ENCODE measurements around the gene RFPL3. TPM values are rescaled to one million over a fixed set of nuclear protein-coding genes. Genes with fewer than 3 reads are reported as not detected.

RFPL3 gene
- polyA plus RNA-seq, 2 of the 4 experiments (the other 2 are of a cell fraction) = not detected

DNA sequence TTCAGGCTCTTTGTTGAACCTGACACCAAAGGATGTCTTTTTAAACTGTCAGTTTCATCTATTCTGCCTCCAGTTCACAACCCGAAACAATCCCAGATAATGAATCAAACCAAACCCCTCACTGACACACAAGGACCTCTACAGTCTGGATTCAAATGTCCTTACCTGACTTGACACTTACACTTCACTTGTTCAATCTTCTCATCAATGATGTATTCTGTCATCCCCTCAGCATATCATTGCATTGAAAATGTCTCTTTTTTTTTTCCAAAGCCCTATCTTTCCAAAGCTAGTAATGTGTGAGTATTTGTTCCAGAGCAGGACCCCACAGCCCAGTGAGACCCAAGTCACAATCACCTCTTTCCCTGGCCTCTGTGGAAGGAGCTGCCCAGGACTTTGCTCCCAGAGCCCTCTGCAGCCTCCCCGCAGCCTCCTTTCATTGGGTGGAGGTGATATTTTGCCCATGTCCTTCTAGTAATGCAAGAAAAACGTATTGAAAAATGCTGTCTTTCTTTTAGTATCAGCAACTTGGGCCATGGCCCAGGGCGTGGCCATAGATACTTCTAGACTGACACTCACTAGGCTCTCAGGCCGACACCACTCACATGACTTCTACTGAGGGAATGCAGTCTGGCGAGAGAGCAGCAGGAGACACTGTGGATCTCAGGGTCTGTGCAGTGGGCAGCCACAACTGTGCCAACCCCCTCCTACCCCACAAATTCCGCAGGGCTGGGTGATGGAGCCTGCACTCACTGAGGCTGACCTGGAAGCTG lies 18.2 kb downstream of the RFPL3 start:
- DNase-seq (ENCODE audit: low read depth in 1 of 2, low spot score in 1 of 2) (no peak), FAIRE-seq (no peak), ATAC-seq (no peak)
- ChIA-PET POLR2A (no interaction called here), CTCF (no interaction called here)
- H3K4me2 ChIP-seq = no peak overlapping the region
- no peak overlapping the region for H3K4me3 ChIP-seq
- no peak overlapping the region for H3K27ac ChIP-seq
- TF ChIP-seq RNF2 (IDR thresholded peaks at IDR 0.05; ENCODE audit: borderline replicate concordance, low read depth) (no peak), ZC3H11A (IDR thresholded peaks at IDR 0.05) (no peak), HOXB5 (CRISPR knock-in tag; IDR thresholded peaks at IDR 0.05) (no peak), RAD21 (conservative IDR thresholded peaks at IDR 0.05 in 1 of 2, IDR thresholded peaks at IDR 0.05 in 1 of 2) (no peak), HOXB13 (CRISPR knock-in tag; IDR thresholded peaks at IDR 0.05; ENCODE audit: low read depth) (no peak), HOXA7 (CRISPR knock-in tag; IDR thresholded peaks at IDR 0.05) (no peak)
- H3K4me1 ChIP-seq = no peaks in the 10 kb centered on the region
- 67% methylated on average over 7 of the region's 7 CpGs for WGBS (ENCODE audit: missing lambda C conversion rate)
- H3K9me3 ChIP-seq = no peaks in the 10 kb centered on the region

DNA sequence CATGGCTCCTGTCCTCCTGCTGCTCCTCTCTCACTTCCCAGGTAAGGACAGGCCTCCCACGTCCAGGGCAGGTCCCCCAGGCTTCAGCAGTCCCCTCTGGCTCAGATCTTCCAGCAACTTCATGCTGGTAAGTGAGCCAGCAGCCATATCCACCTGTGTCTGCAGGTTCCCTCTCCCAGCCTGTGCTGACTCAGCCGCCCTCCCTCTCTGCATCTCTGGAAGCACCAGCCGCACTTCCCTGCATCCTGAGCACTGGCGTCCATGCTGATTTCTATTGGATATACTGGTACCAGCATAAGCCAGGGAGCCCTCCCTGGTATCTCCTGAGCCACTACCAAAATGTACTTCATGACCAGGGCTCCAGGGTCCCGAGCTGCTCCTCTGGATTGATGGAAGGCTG lies 19.0 kb downstream of the RFPL3 start:
- ATAC-seq (no peak), FAIRE-seq (no peak), DNase-seq (ENCODE audit: low read depth in 1 of 2, low spot score in 1 of 2) (no peak)
- ChIA-PET POLR2A (no interaction called here), CTCF (no interaction called here)
- TF ChIP-seq ZFP36 (IDR thresholded peaks at IDR 0.05; ENCODE audit: borderline replicate concordance, partially characterized antibody) (no peak), HDAC2 (IDR thresholded peaks at IDR 0.05) (no peak), MAZ (IDR thresholded peaks at IDR 0.05; ENCODE audit: borderline replicate concordance, low read depth, low read length) (no peak), CEBPB (IDR thresholded peaks at IDR 0.05) (no peak), JUN (IDR thresholded peaks at IDR 0.05) (no peak), EP300 (IDR thresholded peaks at IDR 0.05) (no peak), EHMT2 (IDR thresholded peaks at IDR 0.05; ENCODE audit: low read depth) (no peak)
- no peak overlapping the region for H3K27ac ChIP-seq
- H3K4me2 ChIP-seq = no peak overlapping the region
- 58% methylated on average over 3 of the region's 5 CpGs for WGBS (ENCODE audit: missing lambda C conversion rate)
- H3K4me3 ChIP-seq = no peak overlapping the region
- no peaks in the 10 kb centered on the region for H3K4me1 ChIP-seq
- H3K9me3 ChIP-seq = no peaks in the 10 kb centered on the region

DNA sequence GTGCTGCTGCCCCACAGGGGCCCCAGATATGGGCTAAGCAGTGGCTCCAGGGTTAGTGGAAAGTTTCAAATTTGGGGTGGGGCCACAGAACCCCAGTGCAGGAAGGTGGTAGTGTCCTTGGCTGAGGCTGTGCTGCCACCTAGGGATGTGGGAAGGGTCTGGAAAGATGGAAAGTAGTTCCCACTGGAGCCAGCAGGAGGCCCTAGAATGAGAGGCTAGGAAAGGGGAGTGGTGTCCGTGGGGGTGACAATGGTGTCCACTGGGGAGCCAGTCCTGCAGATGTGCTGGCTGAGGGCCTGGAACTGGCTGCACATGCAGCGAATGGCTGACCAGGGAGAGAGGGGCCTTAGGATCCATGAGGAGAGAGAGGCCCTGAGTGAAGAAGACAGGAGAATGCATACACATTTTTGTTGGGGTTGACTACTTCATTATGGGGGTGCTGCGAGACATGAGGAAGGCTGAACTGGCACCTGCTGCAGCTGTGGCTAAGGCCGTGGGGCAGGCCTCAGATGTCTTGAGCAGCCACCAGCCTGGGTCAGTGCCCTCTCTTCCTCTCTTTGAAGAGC lies 21.1 kb downstream of the RFPL3 start:
- H3K9me3 ChIP-seq = no peaks in the 10 kb centered on the region
- H3K4me1 ChIP-seq = no peaks in the 10 kb centered on the region
- peak; percentile 25 to 56 for DNase-seq (ENCODE audit: low read depth in 1 of 2, low spot score in 1 of 2)
- peak; percentile 94 to 97 for ATAC-seq
- 55% methylated on average over 4 of the region's 4 CpGs for WGBS (ENCODE audit: missing lambda C conversion rate)
- no peak overlapping the region for H3K27ac ChIP-seq
- H3K4me2 ChIP-seq = no peak overlapping the region
- CTCF ChIA-PET = interaction anchor here (0.9 to 2.2 kb wide), 4 partner anchors 12 to 405 kb away, joined by 3 to 9 read pairs (median 4); no protein-coding TSS in a partner anchor
- no peak overlapping the region for H3K4me3 ChIP-seq
- no peak for FAIRE-seq
- POLR2A ChIA-PET = no interaction called here
- TF ChIP-seq ZNF302 (CRISPR knock-in tag; IDR thresholded peaks at IDR 0.05) (no peak), SREBF2 (IDR thresholded peaks at IDR 0.05) (no peak), CHD4 (IDR thresholded peaks at IDR 0.05; ENCODE audit: borderline replicate concordance) (no peak), CBX2 (IDR thresholded peaks at IDR 0.05; ENCODE audit: borderline replicate concordance, low read depth) (no peak), ZC3H11A (IDR thresholded peaks at IDR 0.05) (no peak), POLR2A (IDR thresholded peaks at IDR 0.05; ENCODE audit: low read length) (no peak), NR3C1 (IDR thresholded peaks at IDR 0.05) (no peak), KDM1A (IDR thresholded peaks at IDR 0.05; ENCODE audit: low read depth) (no peak), FOXS1 (CRISPR knock-in tag; IDR thresholded peaks at IDR 0.05) (no peak), FOSL2 (IDR thresholded peaks at IDR 0.05) (no peak), FOSL2 (CRISPR knock-in tag; IDR thresholded peaks at IDR 0.05) (no peak), EP300 (IDR thresholded peaks at IDR 0.05) (no peak), JUNB (IDR thresholded peaks at IDR 0.05) (no peak), RCOR1 (IDR thresholded peaks at IDR 0.05; ENCODE audit: low read depth, low read length) (no peak), RAD21 (conservative IDR thresholded peaks at IDR 0.05 in 1 of 2, IDR thresholded peaks at IDR 0.05 in 1 of 2) (peak; percentile 48 to 65), EHMT2 (IDR thresholded peaks at IDR 0.05; ENCODE audit: low read depth) (no peak), TFCP2L1 (CRISPR knock-in tag; IDR thresholded peaks at IDR 0.05) (no peak), HEYL (CRISPR knock-in tag; IDR thresholded peaks at IDR 0.05) (no peak), NPAS2 (CRISPR knock-in tag; IDR thresholded peaks at IDR 0.05; ENCODE audit: borderline replicate concordance) (no peak), ZFP36 (IDR thresholded peaks at IDR 0.05; ENCODE audit: borderline replicate concordance, partially characterized antibody) (no peak), HOXB13 (CRISPR knock-in tag; IDR thresholded peaks at IDR 0.05; ENCODE audit: low read depth) (no peak), SMC3 (IDR thresholded peaks at IDR 0.05) (peak; percentile 45; the same call in 2 of the 3 replicates)
- TF ChIP-seq, protein P1, sequence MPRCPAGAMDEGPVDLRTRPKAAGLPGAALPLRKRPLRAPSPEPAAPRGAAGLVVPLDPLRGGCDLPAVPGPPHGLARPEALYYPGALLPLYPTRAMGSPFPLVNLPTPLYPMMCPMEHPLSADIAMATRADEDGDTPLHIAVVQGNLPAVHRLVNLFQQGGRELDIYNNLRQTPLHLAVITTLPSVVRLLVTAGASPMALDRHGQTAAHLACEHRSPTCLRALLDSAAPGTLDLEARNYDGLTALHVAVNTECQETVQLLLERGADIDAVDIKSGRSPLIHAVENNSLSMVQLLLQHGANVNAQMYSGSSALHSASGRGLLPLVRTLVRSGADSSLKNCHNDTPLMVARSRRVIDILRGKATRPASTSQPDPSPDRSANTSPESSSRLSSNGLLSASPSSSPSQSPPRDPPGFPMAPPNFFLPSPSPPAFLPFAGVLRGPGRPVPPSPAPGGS (IDR thresholded peaks at IDR 0.05) = no peak
- TF ChIP-seq, protein P2, sequence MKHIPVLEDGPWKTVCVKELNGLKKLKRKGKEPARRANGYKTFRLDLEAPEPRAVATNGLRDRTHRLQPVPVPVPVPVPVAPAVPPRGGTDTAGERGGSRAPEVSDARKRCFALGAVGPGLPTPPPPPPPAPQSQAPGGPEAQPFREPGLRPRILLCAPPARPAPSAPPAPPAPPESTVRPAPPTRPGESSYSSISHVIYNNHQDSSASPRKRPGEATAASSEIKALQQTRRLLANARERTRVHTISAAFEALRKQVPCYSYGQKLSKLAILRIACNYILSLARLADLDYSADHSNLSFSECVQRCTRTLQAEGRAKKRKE (CRISPR knock-in tag; IDR thresholded peaks at IDR 0.05; ENCODE audit: low read depth) = no peak
- TF ChIP-seq, protein P3, sequence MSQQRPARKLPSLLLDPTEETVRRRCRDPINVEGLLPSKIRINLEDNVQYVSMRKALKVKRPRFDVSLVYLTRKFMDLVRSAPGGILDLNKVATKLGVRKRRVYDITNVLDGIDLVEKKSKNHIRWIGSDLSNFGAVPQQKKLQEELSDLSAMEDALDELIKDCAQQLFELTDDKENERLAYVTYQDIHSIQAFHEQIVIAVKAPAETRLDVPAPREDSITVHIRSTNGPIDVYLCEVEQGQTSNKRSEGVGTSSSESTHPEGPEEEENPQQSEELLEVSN (IDR thresholded peaks at IDR 0.05; ENCODE audit: borderline replicate concordance, low read depth) = no peak
